GM18861 (cell line): Measurements from ENCODE around the gene CMBL.

ENCODE experiments used
- ATAC-seq: cut with Tn5 transposase; IDR thresholded peaks from one replicate; pipeline ENCODE4 v1.9.1; 2021; ENCODE audit not compliant: unreplicated experiment

Gene CMBL

DNA sequence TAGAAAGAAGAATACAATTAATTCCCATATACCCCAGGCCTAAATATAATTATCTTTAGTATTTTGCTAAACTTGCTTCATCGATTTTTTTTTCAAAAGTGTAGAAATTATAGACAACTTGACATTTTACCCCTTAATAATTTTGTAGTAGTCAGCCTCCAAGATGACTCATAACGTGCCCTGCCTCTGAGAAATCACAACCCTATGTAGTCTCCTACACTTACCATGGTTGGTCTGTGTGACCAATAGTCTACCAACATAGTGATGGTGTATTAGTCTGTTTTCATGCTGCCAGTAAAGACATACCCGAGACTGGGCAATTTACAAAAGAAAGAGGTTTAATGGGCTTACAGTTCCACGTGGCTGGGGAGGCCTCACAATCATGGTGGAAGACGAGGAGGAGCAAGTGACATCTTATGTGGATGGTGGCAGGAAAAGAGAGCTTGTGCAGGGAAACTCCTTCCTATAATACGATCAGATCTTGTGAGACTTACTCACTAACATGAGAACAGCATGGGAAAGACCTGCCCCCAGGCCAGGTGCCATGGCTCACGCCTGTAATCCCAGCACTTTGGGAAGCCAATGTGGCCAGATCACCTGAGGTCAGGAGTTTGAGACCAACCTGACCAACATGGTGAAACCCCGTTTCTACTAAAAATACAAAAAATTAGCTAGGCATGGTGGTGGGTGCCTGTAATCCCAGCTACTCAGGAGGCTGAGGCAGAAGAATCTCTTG lies 3.3 kb upstream of the CMBL start:
- peak; percentile 74 for ATAC-seq

DNA sequence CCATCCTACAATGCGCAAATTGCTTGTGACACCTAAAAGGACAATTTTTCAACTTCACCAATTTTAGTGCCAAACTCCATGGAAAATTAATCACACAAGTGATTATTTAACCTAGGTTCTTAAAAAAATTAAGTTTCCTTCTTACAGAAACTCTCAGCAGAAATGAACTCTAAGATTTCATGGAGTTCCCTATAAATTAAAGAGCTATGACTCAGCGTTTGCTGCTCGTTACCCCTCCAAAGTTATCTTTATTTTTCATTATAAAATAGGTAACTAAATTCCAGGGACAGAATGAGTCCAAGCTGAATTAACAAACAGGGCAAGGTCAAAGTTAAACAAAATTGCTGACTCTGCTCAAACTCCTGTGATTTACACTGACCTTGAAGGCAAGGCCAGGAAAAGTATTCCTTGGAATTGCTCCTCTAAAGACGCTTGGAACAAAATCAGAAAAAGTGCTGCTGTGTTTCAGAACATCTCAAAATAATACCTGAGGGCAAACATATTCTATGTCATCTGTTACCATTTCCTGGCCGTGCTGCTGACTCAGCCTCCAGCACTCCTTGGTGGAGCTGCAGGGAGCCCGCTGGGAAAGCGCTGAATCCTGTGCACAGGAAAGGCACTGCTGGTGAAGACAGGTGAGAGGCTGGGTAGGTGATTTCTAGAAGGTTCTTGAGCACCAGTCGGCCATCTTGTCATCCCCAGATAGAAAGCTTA lies 2.5 kb upstream of the CMBL start:
- no peak for ATAC-seq

DNA sequence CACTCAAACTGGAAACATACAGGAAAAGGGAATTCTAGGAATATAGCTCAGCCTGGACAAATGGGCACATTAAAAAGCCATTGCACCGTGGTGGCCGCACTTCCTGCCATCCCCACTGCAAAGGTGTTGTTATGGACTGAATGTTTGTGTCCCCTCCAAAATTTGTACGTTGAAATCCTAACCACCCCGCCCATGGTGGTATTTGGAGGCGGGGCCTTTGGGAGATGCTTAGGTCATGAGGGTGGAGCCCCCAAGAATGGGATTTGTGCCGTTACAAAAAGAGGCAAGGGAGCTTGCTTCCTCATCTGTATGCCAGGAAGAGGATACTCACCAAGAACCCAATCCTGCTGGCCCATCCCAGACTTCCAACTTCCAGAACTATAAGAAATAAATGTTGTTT lies 1.1 kb upstream of the CMBL start:
- ATAC-seq, result no peak

DNA sequence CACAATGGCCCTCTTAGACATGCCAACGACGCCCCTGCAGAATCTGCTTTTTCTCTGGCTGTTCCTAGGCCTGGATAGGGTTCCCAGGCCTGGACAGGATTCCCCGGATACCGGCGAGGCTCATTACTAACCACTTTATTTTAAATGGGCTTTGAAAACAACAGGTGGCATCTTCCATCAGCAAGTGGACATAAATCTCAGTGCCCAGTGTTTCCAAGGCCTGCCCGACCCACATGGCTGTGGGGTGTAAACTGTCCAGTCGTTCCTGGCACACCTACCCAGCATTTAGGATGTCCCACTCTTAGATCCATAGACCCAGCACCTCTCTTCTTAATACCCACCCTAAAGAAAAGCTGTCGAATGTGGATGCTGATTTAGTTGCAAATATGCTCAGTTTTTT lies 896 bp downstream of the CMBL start:
- no peak for ATAC-seq

DNA sequence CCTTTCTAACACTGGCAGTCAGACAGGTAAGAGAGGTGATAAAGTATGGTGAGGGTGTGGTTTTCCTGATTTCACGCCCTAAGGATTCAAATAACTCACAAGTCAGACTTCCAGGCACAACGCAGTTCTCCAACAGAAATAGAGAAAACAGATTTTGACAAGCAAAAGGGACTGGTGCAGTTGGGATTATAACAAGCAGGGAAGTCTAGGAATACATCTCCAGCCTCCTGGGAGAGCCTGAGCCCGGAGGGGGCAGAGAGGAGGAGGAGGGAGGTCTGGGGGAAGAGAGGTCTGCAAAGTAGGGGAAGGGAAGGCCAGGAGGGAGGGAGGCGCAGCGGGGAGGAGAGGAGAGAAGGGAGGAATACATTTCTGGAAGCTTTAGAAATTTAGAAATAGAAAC lies 1.6 kb downstream of the CMBL start:
- ATAC-seq, result no peak

DNA sequence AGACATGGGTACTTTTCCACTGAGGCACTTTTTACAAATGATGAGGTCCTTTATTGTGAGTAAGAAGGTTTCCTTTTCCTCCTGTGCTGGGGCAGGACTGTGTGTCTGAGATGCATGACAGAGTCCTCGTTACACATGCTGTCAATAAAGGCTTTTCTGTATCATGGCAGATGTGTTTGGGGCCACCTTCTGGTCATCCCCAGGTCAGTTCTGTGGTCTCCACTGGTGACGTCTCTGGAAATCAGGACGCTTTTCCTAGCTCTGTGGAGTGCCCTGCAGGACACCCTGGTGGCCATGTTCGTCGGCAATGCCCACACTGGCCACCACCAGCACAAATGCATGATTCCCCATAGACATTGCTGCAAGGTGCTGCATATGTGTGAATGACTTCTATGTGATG lies 2.8 kb downstream of the CMBL start:
- ATAC-seq, result no peak

DNA sequence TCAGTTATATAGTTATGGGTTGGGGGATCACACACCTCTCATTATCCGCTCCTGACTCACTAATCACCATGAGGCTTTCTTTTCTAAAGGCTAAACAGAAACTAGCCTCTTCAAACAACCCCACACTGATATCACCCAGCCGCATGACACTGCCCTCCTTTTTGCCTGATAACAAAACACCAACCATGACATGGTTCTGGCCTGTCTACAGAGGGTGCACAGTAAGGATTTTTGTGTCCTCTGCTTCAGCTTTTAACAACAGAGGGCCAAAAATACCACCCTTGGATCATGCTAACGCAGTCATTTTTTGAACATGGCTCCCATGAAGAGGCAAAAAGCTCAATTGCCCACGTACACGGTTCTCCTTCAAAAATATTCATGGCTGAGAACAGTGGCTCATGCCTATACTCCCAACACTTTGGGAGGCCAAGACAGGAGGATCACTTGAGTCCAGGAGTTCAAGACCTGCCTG lies 4.0 kb downstream of the CMBL start:
- no peak for ATAC-seq

DNA sequence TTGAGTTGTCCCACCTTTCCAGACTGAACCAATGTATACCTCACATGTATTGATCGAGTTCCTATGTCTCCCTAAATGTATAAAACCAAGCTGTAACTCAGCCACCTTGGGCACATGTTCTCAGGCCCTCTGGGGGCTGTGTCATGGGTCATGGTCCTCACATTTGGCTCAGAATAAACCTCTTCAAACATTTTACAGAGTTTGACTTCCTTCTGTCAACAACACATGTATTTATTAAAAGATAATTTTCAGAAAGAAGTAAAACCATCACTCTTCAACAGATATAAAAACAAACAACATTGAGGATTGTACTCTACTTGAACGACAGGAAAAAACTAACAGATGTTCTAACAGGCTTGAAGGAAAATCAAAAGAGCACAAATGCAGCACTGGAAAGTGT lies 4.5 kb downstream of the CMBL start:
- no peak for ATAC-seq

DNA sequence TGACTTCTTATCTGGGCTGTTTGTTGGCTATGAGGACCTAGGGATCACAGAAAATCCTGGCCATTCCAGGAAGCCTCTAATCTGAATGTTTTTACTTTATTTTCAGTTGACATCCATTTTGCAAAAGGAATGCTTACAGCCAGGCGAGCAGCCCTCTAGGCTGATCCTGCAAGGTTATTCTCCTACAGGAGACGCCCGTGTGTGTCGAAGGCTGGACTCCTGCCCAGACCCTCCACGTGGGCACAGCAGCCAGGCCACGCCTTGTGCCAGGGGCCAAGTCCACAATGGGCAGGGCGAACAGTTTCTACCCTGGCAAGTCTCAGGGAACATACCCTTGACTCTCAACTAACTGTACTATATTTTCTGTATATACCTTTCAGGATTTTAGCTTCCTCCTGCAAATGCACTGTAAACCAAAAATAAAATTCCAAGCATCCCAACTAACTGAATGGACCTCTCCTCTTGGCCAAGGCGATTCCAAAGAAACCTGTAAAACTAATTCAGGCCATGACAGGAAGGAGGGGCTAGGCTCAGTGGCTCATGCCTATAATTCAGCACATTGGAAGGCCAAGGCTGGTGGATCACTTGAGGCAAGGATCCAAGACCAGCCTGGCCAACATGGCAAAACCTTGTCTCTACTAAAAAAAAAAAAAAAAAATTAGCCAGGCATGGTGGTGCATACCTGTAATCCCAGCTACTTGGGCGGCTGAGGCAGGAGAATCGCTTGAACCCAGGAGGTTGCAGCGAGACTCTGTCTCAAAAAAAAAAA lies 5.7 kb downstream of the CMBL start:
- no peak for ATAC-seq

DNA sequence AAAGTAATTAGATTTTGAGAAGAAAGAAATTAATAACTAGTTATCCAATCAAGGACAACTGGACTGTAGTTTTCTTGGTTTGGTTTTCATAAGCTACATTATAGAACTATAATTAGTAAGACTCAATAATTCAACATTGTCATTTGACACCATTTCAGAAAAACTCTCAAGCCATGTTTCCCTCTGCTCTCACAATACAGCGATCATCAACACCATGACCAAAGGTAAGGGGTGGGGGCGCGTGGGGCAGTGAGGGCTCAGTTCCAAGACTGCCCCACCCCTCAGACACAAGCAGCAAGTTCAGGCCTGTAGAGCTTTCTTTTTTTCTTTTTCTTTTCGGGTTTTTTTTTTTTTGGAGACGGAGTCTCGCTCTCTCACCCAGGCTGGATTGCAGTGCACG lies 6.4 kb downstream of the CMBL start:
- ATAC-seq, result no peak

DNA sequence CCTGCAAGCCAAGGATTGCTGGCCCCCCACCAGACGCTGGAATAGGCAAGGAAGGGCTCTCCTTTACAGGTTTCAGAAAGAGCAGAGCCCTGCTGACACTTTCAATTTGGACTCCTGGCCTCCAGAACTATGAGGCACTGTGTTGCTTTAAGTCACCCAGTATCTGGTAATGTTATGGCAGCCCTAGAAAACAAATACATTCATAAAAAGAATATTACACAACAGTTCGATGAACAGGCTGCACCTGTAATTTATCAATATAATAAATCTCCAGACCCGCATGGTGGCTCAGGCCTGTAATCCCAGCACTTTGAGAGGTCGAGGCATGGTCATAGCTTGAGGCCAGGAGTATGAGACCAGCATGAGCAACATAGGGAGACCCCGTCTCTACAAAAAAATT lies 7.5 kb downstream of the CMBL start:
- ATAC-seq, result no peak

DNA sequence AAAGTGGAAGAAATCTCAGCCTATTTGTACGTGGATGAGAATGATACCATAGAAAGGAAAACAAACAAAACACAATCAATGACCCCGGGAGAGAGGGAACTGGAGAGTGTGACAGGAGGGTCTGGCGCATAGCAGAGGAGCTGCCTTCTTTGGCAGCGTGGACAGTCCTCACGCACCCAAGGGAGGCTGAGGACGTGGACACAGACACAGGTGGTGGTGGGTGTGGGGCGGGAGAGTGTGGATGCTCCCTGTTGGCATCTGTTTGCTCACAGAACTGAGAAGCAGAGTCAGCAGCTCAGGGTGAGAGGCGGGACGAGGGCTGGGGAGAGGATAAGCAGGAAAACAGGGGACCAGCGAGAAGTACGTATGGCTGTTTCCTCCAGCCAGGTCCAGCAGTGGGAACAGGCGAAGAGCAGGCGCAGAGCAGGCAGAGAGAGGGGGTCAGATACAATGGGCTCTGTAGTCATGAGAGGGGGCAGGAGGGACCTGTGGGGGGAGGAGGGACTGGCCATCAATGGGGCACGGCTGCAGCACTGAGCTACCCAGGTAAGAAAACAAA lies 10.0 kb downstream of the CMBL start:
- no peak for ATAC-seq

DNA sequence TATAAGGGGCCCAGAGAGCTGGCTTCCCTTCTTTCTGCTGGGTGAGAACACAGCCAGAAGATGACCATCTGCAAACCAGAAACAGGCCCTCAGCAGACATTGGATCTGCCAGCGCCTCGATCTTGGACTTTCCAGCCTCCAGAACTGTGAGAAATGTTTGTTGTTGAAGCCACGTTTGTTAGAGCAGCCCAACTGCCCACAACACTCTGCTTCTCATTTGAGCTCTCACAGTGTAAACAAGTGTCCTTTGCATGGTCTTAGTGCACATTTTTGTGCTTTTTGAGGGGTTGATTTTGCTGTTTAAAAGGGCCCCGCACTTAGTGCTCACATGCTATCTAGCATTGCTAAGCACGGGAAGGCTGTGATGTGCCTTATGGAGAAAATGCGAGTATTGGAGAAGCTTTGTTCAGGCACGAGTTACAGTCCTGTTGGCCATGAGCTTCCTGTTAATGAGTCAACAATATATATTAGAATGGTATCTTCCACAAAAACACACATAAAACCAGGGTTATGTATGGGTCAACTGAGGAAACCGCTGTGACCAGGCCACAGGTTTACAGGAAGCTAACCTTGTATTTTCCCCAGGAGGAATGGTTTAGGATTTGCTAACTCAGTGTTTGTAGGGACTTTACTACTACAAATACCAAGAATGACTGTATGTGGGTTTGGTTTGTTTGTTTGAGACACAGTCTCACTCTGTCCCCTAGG lies 11.9 kb downstream of the CMBL start:
- ATAC-seq, result no peak

DNA sequence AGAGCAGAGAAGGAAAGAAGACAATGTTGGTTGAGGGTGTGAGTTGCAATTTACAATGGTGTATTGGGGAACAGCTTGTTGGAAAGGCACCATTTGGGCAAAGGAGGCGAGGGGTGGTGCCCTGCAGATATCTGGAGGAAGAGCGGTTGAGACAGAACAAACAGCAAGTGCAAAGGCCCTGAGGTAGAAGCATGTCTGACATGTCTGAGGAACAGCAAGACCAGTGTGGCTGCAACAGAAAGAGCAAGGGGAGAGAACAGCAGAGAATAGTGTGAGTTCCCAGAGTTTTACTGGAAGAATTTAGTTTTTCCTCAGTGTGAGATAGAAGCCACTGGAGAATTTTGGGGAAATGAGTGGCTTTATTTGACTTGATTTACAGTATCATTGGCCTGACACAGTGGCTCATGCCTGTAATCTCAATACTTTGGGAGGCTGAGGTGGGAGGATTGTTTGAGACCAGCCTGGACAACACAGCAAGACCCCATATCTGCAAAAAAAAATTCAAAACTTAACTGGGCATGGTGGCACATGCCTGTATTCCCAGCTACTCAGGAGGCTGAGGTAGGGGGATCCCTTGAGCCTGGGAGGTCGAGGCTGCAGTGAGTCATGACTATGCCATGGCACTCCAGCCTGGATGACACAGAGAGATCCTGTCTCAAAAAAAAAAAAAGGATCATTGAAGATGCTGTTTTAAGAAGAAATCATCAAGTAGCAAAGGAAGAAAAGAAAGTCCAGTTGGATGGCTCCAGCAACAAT lies 13.6 kb downstream of the CMBL start:
- no peak for ATAC-seq

DNA sequence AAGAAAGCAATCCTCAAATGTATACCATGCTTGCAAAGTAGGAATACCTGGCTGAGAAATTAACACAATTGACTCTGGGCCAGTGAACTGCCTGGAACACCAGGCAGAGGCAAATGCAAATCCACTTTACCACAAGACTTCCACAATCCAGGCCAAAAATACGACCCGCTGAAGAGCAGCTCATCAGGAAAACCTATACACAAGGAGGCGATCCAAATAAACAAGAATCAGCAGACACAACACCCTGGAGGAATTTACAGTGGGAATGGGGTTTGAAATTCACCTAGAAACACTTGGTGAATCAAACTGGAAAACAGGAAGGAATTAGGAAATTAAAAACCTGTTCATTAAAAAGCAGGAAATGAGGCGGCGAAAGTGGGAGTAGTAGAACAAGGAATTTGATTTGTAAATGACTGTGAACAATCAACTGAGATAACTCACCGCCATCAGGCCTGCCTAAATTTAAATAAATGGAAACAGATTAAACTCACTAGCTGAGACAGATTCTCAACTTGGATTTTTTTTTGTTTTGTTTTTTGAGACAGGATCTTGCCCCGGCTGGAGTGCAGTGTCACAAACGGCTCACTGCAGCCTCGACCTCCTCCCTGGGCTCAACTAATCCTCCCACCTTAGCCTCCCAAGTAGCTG lies 15.9 kb downstream of the CMBL start:
- ATAC-seq, result no peak

DNA sequence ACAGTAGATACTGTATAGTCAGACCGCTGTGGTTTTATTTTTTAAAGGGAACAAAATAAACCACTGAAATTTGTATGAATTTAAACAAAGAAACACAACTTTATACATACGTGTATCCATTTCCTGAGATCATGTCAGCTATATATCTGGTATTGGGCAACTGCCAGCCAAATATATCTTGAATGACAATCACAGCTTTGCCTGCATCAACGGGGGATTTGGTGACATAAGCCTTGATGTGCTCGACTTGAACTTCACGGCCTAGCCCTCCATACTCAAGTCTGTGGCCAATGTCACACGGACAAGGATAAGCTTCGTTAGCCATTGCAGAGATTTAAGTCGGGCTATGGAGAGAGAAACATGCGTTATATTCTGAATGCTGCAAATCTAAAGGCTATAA lies 17.3 kb downstream of the CMBL start:
- no peak for ATAC-seq

DNA sequence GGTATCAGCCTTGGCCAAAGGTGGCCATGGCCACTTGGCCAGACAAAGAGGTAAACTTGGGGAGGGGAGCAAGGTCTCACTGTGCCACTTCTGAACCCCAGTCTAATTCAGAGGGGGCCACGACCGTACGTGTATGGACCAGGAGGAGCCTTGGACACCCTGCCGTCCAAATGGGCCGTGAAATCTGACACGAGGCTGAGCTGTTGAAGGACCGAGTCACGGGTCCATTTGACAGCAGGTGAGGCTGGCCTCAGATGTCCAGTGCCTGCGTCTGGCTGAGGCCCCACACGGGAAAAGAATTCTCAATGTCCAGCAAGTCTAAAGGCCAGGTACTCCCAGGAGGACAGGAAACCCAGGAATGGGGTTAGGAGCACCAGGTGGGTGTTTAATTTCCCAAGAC lies 17.7 kb downstream of the CMBL start:
- no peak for ATAC-seq

DNA sequence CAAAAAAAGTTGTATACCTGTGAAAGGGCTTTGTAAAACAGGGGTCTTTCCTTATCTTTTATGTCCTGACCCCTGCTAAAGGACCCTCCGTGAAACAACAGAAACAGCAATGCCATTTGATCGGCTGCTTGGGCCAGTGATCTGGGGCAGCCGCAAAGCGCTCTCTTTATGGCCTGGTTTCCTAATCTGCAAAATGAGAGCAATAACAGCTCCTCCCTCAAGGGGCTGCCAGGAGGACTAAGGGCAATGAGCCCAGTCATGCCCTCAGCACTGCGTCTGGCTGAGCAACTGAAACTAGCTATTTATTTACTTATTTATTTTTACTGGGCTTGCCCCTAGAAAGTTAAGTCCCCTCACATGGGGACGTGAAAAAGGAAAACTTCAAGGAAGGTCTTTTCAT lies 18.3 kb downstream of the CMBL start:
- ATAC-seq, result no peak

DNA sequence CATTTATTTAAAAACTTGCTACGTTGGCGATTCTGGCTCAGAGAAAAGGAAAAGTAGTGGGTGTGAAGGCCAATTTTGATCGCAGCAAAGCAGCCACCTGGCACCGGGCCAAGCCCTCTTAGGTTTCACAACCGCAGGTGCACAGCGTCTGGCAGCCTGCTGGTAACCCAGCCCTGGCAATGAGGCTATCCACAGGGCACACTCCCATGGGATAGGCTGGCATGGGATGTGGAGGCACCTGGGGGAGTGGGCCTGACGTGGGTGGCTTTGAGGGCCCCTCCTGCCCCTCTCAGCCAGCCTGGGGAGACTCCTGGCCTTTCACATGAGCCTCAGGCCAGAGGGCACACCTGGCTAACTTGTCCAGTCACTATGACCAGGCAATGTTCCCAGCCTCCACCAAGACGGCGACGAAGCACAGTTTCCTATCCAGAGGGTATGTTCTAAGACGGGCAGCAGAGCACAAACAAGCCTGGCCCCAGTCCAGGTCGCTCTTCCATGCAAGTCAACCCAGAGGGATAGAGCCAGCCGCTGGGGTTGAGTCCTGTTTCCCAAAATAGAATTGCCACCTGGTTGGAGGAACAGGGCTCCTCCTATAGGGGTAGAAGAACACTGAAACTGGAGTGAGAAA lies 19.0 kb downstream of the CMBL start:
- no peak for ATAC-seq
